ENCODE data around the gene SEMA4A.
"Not testable (repeated sequence)": the region's sequence is repeated elsewhere in the genome, so short reads cannot be mapped to it uniquely, and the experiment has no call there.

The SEMA4A gene

GRCh38 chr1:156153362-156153761, at the start of gene SEMA4A:
Gene SEMA4A, plus strand, starts transcription at chr1:156153585. Its CDS starts 994 bp downstream, at chr1:156154579.
- no peak for DNase-seq (ENCODE audit: low read depth in 2 of 2)

GRCh38 chr1:156104065-156104810, 49.1 kb upstream of the SEMA4A start:
- no peak for DNase-seq (ENCODE audit: low read depth in 2 of 2)

- DNase-seq (ENCODE audit: low read depth in 2 of 2) = no peak
These were observed 48.2 kb upstream of the SEMA4A start for GRCh38 chr1:156104861-156105832.

GRCh38 chr1:156106624-156107488, 46.5 kb upstream of the SEMA4A start:
- no peak for DNase-seq (ENCODE audit: low read depth in 2 of 2)

- no peak for DNase-seq (ENCODE audit: low read depth in 2 of 2)
These were observed 45.3 kb upstream of the SEMA4A start for GRCh38 chr1:156108057-156108456.

GRCh38 chr1:156108664-156109241, 44.6 kb upstream of the SEMA4A start:
- DNase-seq (ENCODE audit: low read depth in 2 of 2) = no peak

GRCh38 chr1:156110252-156110651, 43.1 kb upstream of the SEMA4A start:
- no peak for DNase-seq (ENCODE audit: low read depth in 2 of 2)

GRCh38 chr1:156111355-156111962, 41.9 kb upstream of the SEMA4A start:
- DNase-seq (ENCODE audit: low read depth in 2 of 2) = no peak

- no peak for DNase-seq (ENCODE audit: low read depth in 2 of 2)
These were observed 40.9 kb upstream of the SEMA4A start for GRCh38 chr1:156112276-156113137.

GRCh38 chr1:156113282-156113950, 40.0 kb upstream of the SEMA4A start:
- DNase-seq (ENCODE audit: low read depth in 2 of 2) = no peak

- DNase-seq (ENCODE audit: low read depth in 2 of 2) = peak; percentile 61 to 65
These were observed 39.1 kb upstream of the SEMA4A start, which contains the start of gene LMNA for GRCh38 chr1:156114101-156114918. Gene LMNA, plus strand, starts transcription at chr1:156114711. Its CDS starts 208 bp downstream, at chr1:156114919.

GRCh38 chr1:156114919-156115513, 38.4 kb upstream of the SEMA4A start:
- DNase-seq (ENCODE audit: low read depth in 2 of 2) = no peak

GRCh38 chr1:156115514-156116374, 37.6 kb upstream of the SEMA4A start:
- DNase-seq (ENCODE audit: low read depth in 2 of 2) = no peak

- not testable (repeated sequence) for DNase-seq (ENCODE audit: low read depth in 2 of 2)
These were observed 36.7 kb upstream of the SEMA4A start for GRCh38 chr1:156116731-156117130.

- DNase-seq (ENCODE audit: low read depth in 2 of 2) = no peak
These were observed 35.8 kb upstream of the SEMA4A start for GRCh38 chr1:156117414-156118176.

GRCh38 chr1:156118177-156118868, 35.1 kb upstream of the SEMA4A start:
- DNase-seq (ENCODE audit: low read depth in 2 of 2) = no peak

Data from activated CD4-positive, alpha-beta T cell treated with anti-CD3 and anti-CD28 coated beads for 24 hours (primary cell).